GM12891 (cell line): Measurements from ENCODE around the gene BORCS8.
A peak's percentile ranks its signal among the peaks of the same experiment; 100 is the strongest.
"Not testable (repeated sequence)": the region's sequence is repeated elsewhere in the genome, so short reads cannot be mapped to it uniquely, and the experiment has no call there.

Experiments
- DNase-seq: peaks from one replicate; pipeline ENCODE4 v3.0.0; 2011; ENCODE audit warnings: low spot score; ENCODE audit not compliant: insufficient read length
- FAIRE-seq: peaks from 2 replicates; lab custom pipeline; 2011; peaks lifted over from hg19 to GRCh38; lab: Jason Lieb, UNC
- PAX5 ChIP-seq: IDR thresholded peaks from 2 replicates; pipeline ENCODE4 v1.6.1; 2011; ENCODE audit warnings: low read length, moderate library complexity, mild to moderate bottlenecking; ENCODE audit not compliant: insufficient read depth, severe bottlenecking
- POLR2A ChIP-seq: IDR thresholded peaks from 2 replicates; pipeline ENCODE4 v1.6.1; 2011; ENCODE audit warnings: low read depth, low read length, control low read depth
- POLR2AphosphoS5 ChIP-seq: IDR thresholded peaks from 2 replicates; pipeline ENCODE4 v1.6.1; 2011; ENCODE audit warnings: low read depth, low read length, control low read depth
- POU2F2 ChIP-seq: IDR thresholded peaks from 2 replicates; pipeline ENCODE4 v1.6.1; 2011; ENCODE audit warnings: low read depth, mild to moderate bottlenecking, control low read depth, low read length, moderate library complexity
- SPI1 ChIP-seq: IDR thresholded peaks from 2 replicates; pipeline ENCODE4 v1.6.1; 2011; ENCODE audit warnings: low read depth, low read length, control low read depth
- TAF1 ChIP-seq: IDR thresholded peaks from 2 replicates; pipeline ENCODE4 v1.6.1; 2011; ENCODE audit warnings: low read depth, low read length, control low read depth

Gene BORCS8

GRCh38 chr19:19227217-19227616 lies 35.3 kb upstream of the BORCS8 start:
- FAIRE-seq, result no peak

GRCh38 chr19:19226663-19227062 lies 34.7 kb upstream of the BORCS8 start:
- TF ChIP-seq POU2F2 (no peak), TAF1 (no peak), SPI1 (no peak), POLR2AphosphoS5 (no peak), PAX5 (no peak), POLR2A (no peak)
- no peak for FAIRE-seq
- DNase-seq, result no peak

More at GRCh38 chr19:19227217-19227616, 35.3 kb upstream of the BORCS8 start:
- no peak for TF ChIP-seq POLR2AphosphoS5
- no peak for TF ChIP-seq TAF1
- TF ChIP-seq POLR2A, result no peak
- TF ChIP-seq POU2F2, result no peak
- TF ChIP-seq SPI1, result no peak
- no peak for TF ChIP-seq PAX5
- no peak for DNase-seq

- no peak for DNase-seq
- FAIRE-seq, result no peak
These were observed 34.3 kb upstream of the BORCS8 start for GRCh38 chr19:19226204-19226603.

GRCh38 chr19:19224852-19225494 lies 33.0 kb upstream of the BORCS8 start:
- no peak for TF ChIP-seq SPI1
- TF ChIP-seq TAF1, result no peak
- no peak for TF ChIP-seq POU2F2
- TF ChIP-seq POLR2AphosphoS5, result no peak
- TF ChIP-seq POLR2A, result no peak
- TF ChIP-seq PAX5, result no peak
- DNase-seq (peak; percentile 94), FAIRE-seq (peak; percentile 91)

More at GRCh38 chr19:19226204-19226603, 34.3 kb upstream of the BORCS8 start:
- TF ChIP-seq POLR2A, result no peak
- TF ChIP-seq SPI1, result no peak
- TF ChIP-seq POU2F2, result no peak
- TF ChIP-seq POLR2AphosphoS5, result no peak
- no peak for TF ChIP-seq TAF1
- TF ChIP-seq PAX5, result no peak

GRCh38 chr19:19224150-19224851 lies 32.3 kb upstream of the BORCS8 start:
- DNase-seq, result no peak
- FAIRE-seq, result no peak
- TF ChIP-seq POLR2A, result no peak

GRCh38 chr19:19223636-19224035 lies 31.7 kb upstream of the BORCS8 start:
- FAIRE-seq, result no peak
- DNase-seq, result no peak
- TF ChIP-seq TAF1 (no peak), POLR2AphosphoS5 (no peak), POU2F2 (no peak), SPI1 (no peak), POLR2A (no peak), PAX5 (no peak)

GRCh38 chr19:19223060-19223459 lies 31.1 kb upstream of the BORCS8 start:
- FAIRE-seq (no peak), DNase-seq (no peak)
- TF ChIP-seq PAX5 (no peak), SPI1 (no peak), TAF1 (no peak), POLR2A (no peak), POLR2AphosphoS5 (no peak), POU2F2 (no peak)

- not testable (repeated sequence) for DNase-seq, FAIRE-seq
These were observed 29.0 kb upstream of the BORCS8 start for GRCh38 chr19:19221000-19221399.

- TF ChIP-seq POLR2A (no peak), POLR2AphosphoS5 (no peak)
- FAIRE-seq (no peak), DNase-seq (no peak)
These were observed 27.0 kb upstream of the BORCS8 start for GRCh38 chr19:19218911-19219310.

GRCh38 chr19:19217099-19217498 lies 25.1 kb upstream of the BORCS8 start:
- TF ChIP-seq PAX5, result no peak
- TF ChIP-seq POLR2A, result no peak
- no peak for TF ChIP-seq POU2F2
- no peak for TF ChIP-seq POLR2AphosphoS5
- no peak for TF ChIP-seq TAF1
- TF ChIP-seq SPI1, result no peak
- FAIRE-seq (no peak), DNase-seq (no peak)

GRCh38 chr19:19215792-19216191 lies 23.8 kb upstream of the BORCS8 start:
- TF ChIP-seq POLR2AphosphoS5 (no peak), POU2F2 (no peak), PAX5 (no peak), TAF1 (no peak)
- DNase-seq, result no peak
- no peak for FAIRE-seq
